ENCODE data around the gene WDR31. TPM values are rescaled to one million over a fixed set of nuclear protein-coding genes. Genes with fewer than 3 reads are reported as not detected.
"Not testable (repeated sequence)": the region's sequence is repeated elsewhere in the genome, so short reads cannot be mapped to it uniquely, and the experiment has no call there.

WDR31 gene
- total RNA-seq, 1 experiment from 2014 or later, result 11.2 TPM

GRCh38 chr9:113368348-113368981 lies 28.4 kb upstream of the WDR31 start:
- Histone ChIP-seq H3K36me3 (ENCODE audit: low read depth) (no peaks in the 10 kb centered on the region), H3K79me2 (ENCODE audit: low read depth) (no peaks in the 10 kb centered on the region), H3K9me3 (ENCODE audit: insufficient read depth, low read depth) (no peaks in the 10 kb centered on the region), H3F3A (ENCODE audit: insufficient read depth, low read depth) (peaks cover 23% of the 10 kb centered on the region; the same call in 1 of the 2 replicates), H3K27me3 (ENCODE audit: insufficient read depth, low read depth) (no peaks in the 10 kb centered on the region), H3K4me2 (no peak overlapping the region), H2AFZ (no peak overlapping the region), H3K4me1 (replicated peaks; ENCODE audit: insufficient read depth) (no peaks in the 10 kb centered on the region), H3K27ac (no peak overlapping the region), H3K9me2 (ENCODE audit: insufficient read depth) (no peaks in the 10 kb centered on the region), H3K4me3 (no peak overlapping the region), H4K20me1 (ENCODE audit: insufficient read depth) (no peaks in the 10 kb centered on the region; the same call in 1 of the 2 replicates)
- TF ChIP-seq EZH2 (IDR thresholded peaks at IDR 0.05; ENCODE audit: low read depth), result no peak
- TF ChIP-seq CTCF (conservative IDR thresholded peaks at IDR 0.05), result no peak
- intact Hi-C loops (cut with micrococcal nuclease; ENCODE audit: unreplicated experiment), result loop anchor here (5.0 kb wide), 1 partner anchor 34 kb away; the partner anchor contains the start of gene ALAD
- CTCF ChIA-PET, result no interaction called here
- POLR2A ChIA-PET (ENCODE audit: unreplicated experiment), result no interaction called here
- DNase-seq, result no peak
- no TSS peak for BruUV-seq (replicated peaks)

GRCh38 chr9:113365652-113366051 lies 25.6 kb upstream of the WDR31 start:
- DNase-seq; H2AFZ ChIP-seq; H3K4me3 ChIP-seq; H3K9me3 ChIP-seq (ENCODE audit: insufficient read depth, low read depth); H3K79me2 ChIP-seq (ENCODE audit: low read depth); H3K4me2 ChIP-seq; H3K27ac ChIP-seq; H3K36me3 ChIP-seq (ENCODE audit: low read depth); H3K27me3 ChIP-seq (ENCODE audit: insufficient read depth, low read depth); BruUV-seq (replicated peaks); H3K9me2 ChIP-seq (ENCODE audit: insufficient read depth); H4K20me1 ChIP-seq (ENCODE audit: insufficient read depth): not testable (repeated sequence)
- Histone ChIP-seq H3F3A (ENCODE audit: insufficient read depth, low read depth) (peaks cover 14% of the 10 kb centered on the region; the same call in 1 of the 2 replicates), H3K4me1 (replicated peaks; ENCODE audit: insufficient read depth) (peaks cover 12% of the 10 kb centered on the region)
- POLR2A ChIA-PET (ENCODE audit: unreplicated experiment), result interaction anchor here (0.6 kb wide), 1 partner anchor 117 kb away, joined by 9 read pairs; no protein-coding TSS in a partner anchor
- CTCF ChIA-PET, result interaction anchor here (0.6 kb wide), 1 partner anchor 1690 kb away, joined by 5 read pairs; no protein-coding TSS in a partner anchor
- intact Hi-C loops (cut with micrococcal nuclease; ENCODE audit: unreplicated experiment), result loop anchor here (5.0 kb wide), 1 partner anchor 37 kb away; the partner anchor contains the start of gene ALAD

GRCh38 chr9:113364951-113365350 lies 24.9 kb upstream of the WDR31 start:
- Histone ChIP-seq H3K9me3 (ENCODE audit: insufficient read depth, low read depth) (no peaks in the 10 kb centered on the region), H4K20me1 (ENCODE audit: insufficient read depth) (0 out of 2 replicates have a peak, but pooled peaks cover 3% of the 10 kb centered on the region), H3K79me2 (ENCODE audit: low read depth) (no peaks in the 10 kb centered on the region), H3K27ac (no peak overlapping the region), H2AFZ (no peak overlapping the region), H3K4me1 (replicated peaks; ENCODE audit: insufficient read depth) (peaks cover 19% of the 10 kb centered on the region), H3K4me3 (no peak overlapping the region), H3K27me3 (ENCODE audit: insufficient read depth, low read depth) (no peaks in the 10 kb centered on the region), H3F3A (ENCODE audit: insufficient read depth, low read depth) (peaks cover 10% of the 10 kb centered on the region; the same call in 1 of the 2 replicates), H3K9me2 (ENCODE audit: insufficient read depth) (no peaks in the 10 kb centered on the region), H3K4me2 (no peak overlapping the region), H3K36me3 (ENCODE audit: low read depth) (no peaks in the 10 kb centered on the region)
- POLR2A ChIA-PET (ENCODE audit: unreplicated experiment), result interaction anchor here (0.6 to 0.7 kb wide), 2 partner anchors 116 to 269 kb away, joined by 4 to 9 read pairs; no protein-coding TSS in a partner anchor
- intact Hi-C loops (cut with micrococcal nuclease; ENCODE audit: unreplicated experiment), result loop anchor here (5.0 kb wide), 1 partner anchor 37 kb away; the partner anchor contains the start of gene ALAD
- no peak for DNase-seq
- TF ChIP-seq CTCF (conservative IDR thresholded peaks at IDR 0.05) (no peak), EZH2 (IDR thresholded peaks at IDR 0.05; ENCODE audit: low read depth) (no peak)
- BruUV-seq (replicated peaks), result no TSS peak
- CTCF ChIA-PET, result interaction anchor here (0.6 kb wide), 1 partner anchor 1690 kb away, joined by 5 read pairs; no protein-coding TSS in a partner anchor

All from PC-9 (cell line).